HepG2 (cell line): ENCODE data around the gene APOM. TPM values are rescaled to one million over a fixed set of nuclear protein-coding genes. Genes with fewer than 3 reads are reported as not detected.

Experiments used
- ATAC-seq: fragments of 200-7000 bp; cut with Tn5 transposase; 3 replicates; pipeline ENCODE4 v1.9.1; 2020; ENCODE audit warnings: mild to moderate bottlenecking, moderate library complexity
- BruUV-seq: library from RNA; stranded (reverse); fragments of 400-500 nt; replicated peaks from 2 replicates; lab custom pipeline; 2021; lab: Mats Ljungman, UMichigan
- CTCF ChIA-PET: fragments of 300-600 bp; formaldehyde crosslinking; extraction: SDS; loops from one replicate; lab custom pipeline; 2021; ENCODE audit warnings: low total read pairs, inconsistent platforms, low intra/inter-chr PET ratio; lab: Yijun Ruan, JAX
- POLR2A ChIA-PET: fragments of 350-600 bp; sonication (Branson Sonifier 250); formaldehyde crosslinking; loops from one replicate; lab custom pipeline; 2020; ENCODE audit warnings: antibody characterized with exemption, inconsistent platforms; lab: Yijun Ruan, JAX
- DNase-seq: peaks from one replicate; pipeline ENCODE4 v3.0.0-alpha.2; 2015; ENCODE audit warnings: low spot score
- FAIRE-seq: peaks from 3 replicates; lab custom pipeline; 2011; peaks lifted over from hg19 to GRCh38; lab: Jason Lieb, UNC
- H2AFZ ChIP-seq: one replicate; pipeline ENCODE4 v1.6.1; 2011; ENCODE audit warnings: low read length, inconsistent platforms
- H3K27ac ChIP-seq: fragments of 300-600 bp; 3 replicates; pipeline ENCODE4 v1.8.0; 2011; ENCODE audit warnings: mixed run types, mild to moderate bottlenecking, mixed read lengths, low read length, inconsistent platforms; ENCODE audit not compliant: insufficient read depth; ENCODE audit errors: extremely low read length
- H3K27me3 ChIP-seq, 2 experiments: fragments of 200-600 bp in 1 of 2; 2 replicates in 1 of 2; 3 replicates in 1 of 2; pipeline versions ENCODE4 v1.6.0 to v1.8.0; 2011; ENCODE audit warnings: low read length in 2 of 2, mild to moderate bottlenecking in 2 of 2, moderate library complexity in 2 of 2, inconsistent platforms in 1 of 2; ENCODE audit not compliant: insufficient read depth in 2 of 2, control insufficient read depth in 1 of 2
- H3K36me3 ChIP-seq, 2 experiments: fragments of 200-600 bp in 1 of 2; replicated peaks in 1 of 2; 2 replicates in 1 of 2; 3 replicates in 1 of 2; pipeline versions ENCODE4 v1.5.1 to v1.8.0; 2011; ENCODE audit warnings: low read length in 2 of 2, inconsistent platforms in 1 of 2; ENCODE audit not compliant: insufficient read depth in 2 of 2, control insufficient read depth in 1 of 2
- H3K4me1 ChIP-seq: 2 replicates; pipeline ENCODE4 v1.5.1; 2012; ENCODE audit warnings: low read length, inconsistent platforms; ENCODE audit not compliant: insufficient read depth
- H3K4me2 ChIP-seq: 2 replicates; pipeline ENCODE4 v1.6.0; 2011; ENCODE audit warnings: low read depth, low read length, inconsistent platforms
- H3K4me3 ChIP-seq, 3 experiments: fragments of 200-600 bp in 1 of 3; sonication (generic), shearing (Covaris generic) in 1 of 3; replicated peaks in 1 of 3; 2 replicates each; pipeline ENCODE4 v1.5.1; 2011 to 2016; ENCODE audit warnings: low read length in 3 of 3, inconsistent platforms in 2 of 3, low read depth in 2 of 3, mild to moderate bottlenecking in 2 of 3, control low read depth in 1 of 3, mixed read lengths in 1 of 3; ENCODE audit not compliant: insufficient read depth in 1 of 3
- H3K79me2 ChIP-seq: one replicate; pipeline ENCODE4 v1.6.1; 2011; ENCODE audit warnings: low read length, inconsistent platforms; ENCODE audit not compliant: insufficient read depth
- H3K9ac ChIP-seq: 2 replicates; pipeline ENCODE4 v1.6.0; 2011; ENCODE audit warnings: mild to moderate bottlenecking, low read depth, low read length, inconsistent platforms; ENCODE audit not compliant: insufficient read depth
- H3K9me3 ChIP-seq: 2 replicates; pipeline ENCODE4 v1.5.1; 2012; ENCODE audit warnings: mild to moderate bottlenecking, low read length
- H4K20me1 ChIP-seq: 2 replicates; pipeline ENCODE4 v1.6.0; 2011; ENCODE audit warnings: inconsistent platforms, mild to moderate bottlenecking, low read length, moderate library complexity; ENCODE audit not compliant: insufficient read depth
- AGO2 ChIP-seq: fragments of 200-400 bp; formaldehyde crosslinking; optimal IDR thresholded peaks from 2 replicates; pipeline ENCODE3; 2017; ENCODE audit warnings: mild to moderate bottlenecking, low read depth, low read length, moderate library complexity
- KLF9 ChIP-seq: IDR thresholded peaks from 2 replicates; pipeline ENCODE4 v1.6.1; 2016; ENCODE audit warnings: low read depth
- RBFOX2 ChIP-seq: fragments of 200-400 bp; formaldehyde crosslinking; IDR thresholded peaks from 2 replicates; pipeline ENCODE4 v1.6.1; 2017; ENCODE audit warnings: low read depth, mild to moderate bottlenecking, low read length
- REXO4 ChIP-seq: sonication (generic); formaldehyde crosslinking; IDR thresholded peaks from 2 replicates; pipeline ENCODE4 v1.8.0; 2022; ENCODE audit warnings: missing genetic modification reagents, mild to moderate bottlenecking, borderline replicate concordance
- WGBS: methylation state at CpG from one replicate; pipeline ENCODE4 v1.1.6; 2017; ENCODE audit warnings: low lambda C conversion rate; 5-methylcytosine and 5-hydroxymethylcytosine counted together
- in situ Hi-C: cut with HindIII; loops from 2 replicates; pipeline ENCODE4 v1.10.0; 2017; ENCODE audit warnings: low pct_unique_long_range_greater_than_20kb; ENCODE audit not compliant: extremely low pct_ligation_motif_present
- intact Hi-C: fragments of 100-400 bp; cut with micrococcal nuclease; formaldehyde crosslinking; loops from one replicate; pipeline ENCODE4 v1.10.0; 2022; ENCODE audit not compliant: unreplicated experiment
- polyA plus RNA-seq, 8 experiments: library from polyadenylated mRNA; depleted of rRNA in 3 of 8; stranded (reverse) in 7 of 8; unstranded in 1 of 8; fragments of >200 nt; fragmentation: Illumina TruSeq in 4 of 8; extraction: Trizol in 4 of 8; gene quantifications; 2 replicates each; pipeline versions ENCODE4 v1.2.1 to v1.2.3, GENCODE V29; 2011 to 2016; ENCODE audit warnings: low read depth in 4 of 8, missing spikeins in 1 of 8, mixed read lengths in 1 of 8; ENCODE audit not compliant: insufficient read depth in 1 of 8
- total RNA-seq, 5 experiments: library from RNA; depleted of rRNA; stranded (reverse); fragments of >200 nt; fragmentation: Illumina TruSeq; extraction: Trizol; gene quantifications; 2 replicates each; pipeline ENCODE4 v1.2.3, GENCODE V29; 2016; ENCODE audit warnings: low read depth in 1 of 5
- TF ChIP-seq, protein P1 (sequence below): sonication (generic); formaldehyde crosslinking; IDR thresholded peaks from 2 replicates; pipeline ENCODE4 v1.4.0; 2020; ENCODE audit warnings: missing genetic modification reagents

Gene APOM
- total and polyA plus RNA-seq, 2 of the 13 experiments (the other 11 are each of a cell fraction or from before 2014, with no cell fraction given) = 98.2 to 1,140 TPM

DNA sequence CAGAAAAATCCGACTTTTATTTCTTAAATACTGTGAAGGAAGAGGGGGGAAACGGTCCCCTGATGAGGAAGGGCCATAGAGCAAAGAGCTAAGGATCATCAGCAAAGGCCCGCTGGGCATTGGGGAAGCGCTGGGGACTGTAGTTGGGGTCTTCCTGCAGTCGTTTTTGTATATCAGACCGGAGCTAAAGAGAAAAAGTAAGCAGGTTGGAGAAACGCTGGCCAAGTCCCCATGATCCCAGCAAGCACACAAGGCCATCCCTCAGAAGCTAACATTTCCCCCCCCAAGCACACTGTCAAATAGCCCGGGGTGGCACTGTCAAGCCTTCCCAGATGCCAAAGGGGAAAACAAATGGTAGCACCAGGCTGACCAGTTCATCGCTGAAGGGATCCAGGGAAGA is 16.7 kb upstream of the APOM start:
- H4K20me1 ChIP-seq = no peaks in the 10 kb centered on the region; the same call in 1 of the 2 replicates
- no peak overlapping the region for H3K4me3 ChIP-seq
- peaks cover 13% of the 10 kb centered on the region for H3K4me1 ChIP-seq
- ChIA-PET POLR2A (interaction anchor here (0.8 to 4.7 kb wide), 10 partner anchors 8 to 329 kb away, joined by 3 to 46 read pairs (median 6); partner anchors contain the start of genes APOM, BAG6, C6orf47 and GPANK1), CTCF (no interaction called here)
- in situ Hi-C loops = no loop called here
- WGBS = 96% methylated on average over 9 of the region's 9 CpGs
- intact Hi-C loops = no loop called here
- no peaks in the 10 kb centered on the region for H3K9me3 ChIP-seq
- H3K79me2 ChIP-seq = no peaks in the 10 kb centered on the region
- no peak overlapping the region for H3K4me2 ChIP-seq
- DNase-seq = no peak
- no peak for ATAC-seq
- H3K36me3 ChIP-seq = peaks cover 64 to 82% of the 10 kb centered on the region in 2 experiments
- H3K27ac ChIP-seq = no peak overlapping the region
- H3K9ac ChIP-seq = no peak overlapping the region
- no TSS peak for BruUV-seq
- no peak for FAIRE-seq
- no peak overlapping the region for H2AFZ ChIP-seq
- no peaks in the 10 kb centered on the region for H3K27me3 ChIP-seq
- TF ChIP-seq, protein P1, sequence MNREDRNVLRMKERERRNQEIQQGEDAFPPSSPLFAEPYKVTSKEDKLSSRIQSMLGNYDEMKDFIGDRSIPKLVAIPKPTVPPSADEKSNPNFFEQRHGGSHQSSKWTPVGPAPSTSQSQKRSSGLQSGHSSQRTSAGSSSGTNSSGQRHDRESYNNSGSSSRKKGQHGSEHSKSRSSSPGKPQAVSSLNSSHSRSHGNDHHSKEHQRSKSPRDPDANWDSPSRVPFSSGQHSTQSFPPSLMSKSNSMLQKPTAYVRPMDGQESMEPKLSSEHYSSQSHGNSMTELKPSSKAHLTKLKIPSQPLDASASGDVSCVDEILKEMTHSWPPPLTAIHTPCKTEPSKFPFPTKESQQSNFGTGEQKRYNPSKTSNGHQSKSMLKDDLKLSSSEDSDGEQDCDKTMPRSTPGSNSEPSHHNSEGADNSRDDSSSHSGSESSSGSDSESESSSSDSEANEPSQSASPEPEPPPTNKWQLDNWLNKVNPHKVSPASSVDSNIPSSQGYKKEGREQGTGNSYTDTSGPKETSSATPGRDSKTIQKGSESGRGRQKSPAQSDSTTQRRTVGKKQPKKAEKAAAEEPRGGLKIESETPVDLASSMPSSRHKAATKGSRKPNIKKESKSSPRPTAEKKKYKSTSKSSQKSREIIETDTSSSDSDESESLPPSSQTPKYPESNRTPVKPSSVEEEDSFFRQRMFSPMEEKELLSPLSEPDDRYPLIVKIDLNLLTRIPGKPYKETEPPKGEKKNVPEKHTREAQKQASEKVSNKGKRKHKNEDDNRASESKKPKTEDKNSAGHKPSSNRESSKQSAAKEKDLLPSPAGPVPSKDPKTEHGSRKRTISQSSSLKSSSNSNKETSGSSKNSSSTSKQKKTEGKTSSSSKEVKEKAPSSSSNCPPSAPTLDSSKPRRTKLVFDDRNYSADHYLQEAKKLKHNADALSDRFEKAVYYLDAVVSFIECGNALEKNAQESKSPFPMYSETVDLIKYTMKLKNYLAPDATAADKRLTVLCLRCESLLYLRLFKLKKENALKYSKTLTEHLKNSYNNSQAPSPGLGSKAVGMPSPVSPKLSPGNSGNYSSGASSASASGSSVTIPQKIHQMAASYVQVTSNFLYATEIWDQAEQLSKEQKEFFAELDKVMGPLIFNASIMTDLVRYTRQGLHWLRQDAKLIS (CRISPR knock-in tag) = no peak
- TF ChIP-seq RBFOX2 (0 out of 2 replicates have a peak, but pooled peaks have one; percentile 16), KLF9 (no peak), AGO2 (peak; percentile 24), REXO4 (CRISPR knock-in tag) (no peak)
